ENCODE measurements around the gene RSRC2. TPM values are rescaled to one million over a fixed set of nuclear protein-coding genes. Genes with fewer than 3 reads are reported as not detected.

RSRC2 gene
- total RNA-seq, 1 experiment from 2014 or later: 64.9 TPM

DNA sequence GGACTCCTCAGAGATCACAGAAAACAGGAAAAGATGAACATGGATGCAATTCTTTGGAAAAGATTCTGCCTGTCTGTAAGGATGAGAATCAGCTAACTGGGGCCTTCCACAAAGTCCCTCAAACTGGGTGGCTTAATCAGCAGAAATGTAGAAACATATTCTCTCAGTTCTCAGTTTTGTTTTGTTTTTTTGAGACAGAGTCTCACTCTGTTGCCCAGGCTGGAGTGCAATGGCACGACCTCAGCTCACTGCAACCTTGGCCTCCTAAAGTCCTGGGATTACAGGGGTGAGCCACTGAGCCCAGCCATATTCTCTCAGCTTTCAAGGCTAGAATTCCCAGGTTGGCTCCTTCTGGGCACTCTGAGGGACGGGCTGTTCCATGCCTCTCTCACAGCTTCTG is 66.1 kb downstream of the RSRC2 start:
- H4K91ac ChIP-seq (ENCODE audit: insufficient read length, low read depth, low read length): no peak overlapping the region
- H2BK120ac ChIP-seq (ENCODE audit: low read depth, low read length, poor library complexity, severe bottlenecking): no peak overlapping the region
- no peak overlapping the region for H3K23ac ChIP-seq (ENCODE audit: insufficient read length, low read depth, low read length)
- no peak overlapping the region for H3K4me3 Mint-ChIP-seq
- H3K4me2 ChIP-seq (ENCODE audit: insufficient read depth, insufficient read length, low read length): no peak overlapping the region
- no peak overlapping the region for H2AK5ac ChIP-seq (ENCODE audit: insufficient read length, low read length)
- H3K56ac ChIP-seq (ENCODE audit: insufficient read length, low read depth, low read length): no peak overlapping the region
- no peak for DNase-seq
- H3K27ac ChIP-seq (ENCODE audit: insufficient read length, low read depth, low read length): no peak overlapping the region
- no peak overlapping the region for H4K5ac ChIP-seq (ENCODE audit: insufficient read length, low read depth, low read length)
- no peaks in the 10 kb centered on the region for H3K4me1 ChIP-seq (ENCODE audit: insufficient read depth, low read length)
- H3K9me3 ChIP-seq (ENCODE audit: control insufficient read depth, low read depth, low read length): no peaks in the 10 kb centered on the region
- no peak overlapping the region for H2BK15ac ChIP-seq (ENCODE audit: low read depth, low read length)
- H3K27me3 Mint-ChIP-seq (ENCODE audit: low read depth): no peaks in the 10 kb centered on the region; the same call in 1 of the 2 replicates
- H2AFZ ChIP-seq (ENCODE audit: low read length): no peak overlapping the region
- no CpG with 5 or more reads among the region's 2 CpGs for WGBS (ENCODE audit: extremely low coverage, insufficient read length, low lambda C conversion rate)
- H3K9me3 Mint-ChIP-seq: no peaks in the 10 kb centered on the region
- H3K27me3 ChIP-seq (ENCODE audit: insufficient read depth, low read length): no peaks in the 10 kb centered on the region
- TF ChIP-seq, protein P1, sequence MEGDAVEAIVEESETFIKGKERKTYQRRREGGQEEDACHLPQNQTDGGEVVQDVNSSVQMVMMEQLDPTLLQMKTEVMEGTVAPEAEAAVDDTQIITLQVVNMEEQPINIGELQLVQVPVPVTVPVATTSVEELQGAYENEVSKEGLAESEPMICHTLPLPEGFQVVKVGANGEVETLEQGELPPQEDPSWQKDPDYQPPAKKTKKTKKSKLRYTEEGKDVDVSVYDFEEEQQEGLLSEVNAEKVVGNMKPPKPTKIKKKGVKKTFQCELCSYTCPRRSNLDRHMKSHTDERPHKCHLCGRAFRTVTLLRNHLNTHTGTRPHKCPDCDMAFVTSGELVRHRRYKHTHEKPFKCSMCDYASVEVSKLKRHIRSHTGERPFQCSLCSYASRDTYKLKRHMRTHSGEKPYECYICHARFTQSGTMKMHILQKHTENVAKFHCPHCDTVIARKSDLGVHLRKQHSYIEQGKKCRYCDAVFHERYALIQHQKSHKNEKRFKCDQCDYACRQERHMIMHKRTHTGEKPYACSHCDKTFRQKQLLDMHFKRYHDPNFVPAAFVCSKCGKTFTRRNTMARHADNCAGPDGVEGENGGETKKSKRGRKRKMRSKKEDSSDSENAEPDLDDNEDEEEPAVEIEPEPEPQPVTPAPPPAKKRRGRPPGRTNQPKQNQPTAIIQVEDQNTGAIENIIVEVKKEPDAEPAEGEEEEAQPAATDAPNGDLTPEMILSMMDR (conservative IDR thresholded peaks at IDR 0.05): no peak
- H3K27ac Mint-ChIP-seq: no peak overlapping the region
- no peak overlapping the region for H4K8ac ChIP-seq (replicated peaks; ENCODE audit: insufficient read length, low read depth, low read length)
- H3K36me3 Mint-ChIP-seq (ENCODE audit: insufficient read depth in 1 of 3, low read depth in 3 of 3): no peaks in the 10 kb centered on the region
- H3K18ac ChIP-seq (ENCODE audit: insufficient read length, low read depth, low read length): no peak overlapping the region
- H3K23me2 ChIP-seq (ENCODE audit: insufficient read length, low read depth, low read length, poor library complexity, severe bottlenecking): no peaks in the 10 kb centered on the region
- H4K20me1 ChIP-seq (ENCODE audit: control insufficient read depth, insufficient read depth, insufficient read length): no peaks in the 10 kb centered on the region
- H3K79me1 ChIP-seq (ENCODE audit: insufficient read depth, low read depth, low read length, poor library complexity, severe bottlenecking): no peaks in the 10 kb centered on the region
- no peak overlapping the region for H3T11ph ChIP-seq (ENCODE audit: low read length)
- no peak overlapping the region for H3K9ac ChIP-seq (ENCODE audit: extremely low read depth, insufficient read length, low read length)
- no peaks in the 10 kb centered on the region for H3K4me1 Mint-ChIP-seq
- no peaks in the 10 kb centered on the region for H3K79me2 ChIP-seq (ENCODE audit: insufficient read depth, low read length)
- no peak overlapping the region for H3K4ac ChIP-seq (ENCODE audit: low read depth, low read length)
- H2BK5ac ChIP-seq (ENCODE audit: insufficient read length, low read length): no peak overlapping the region
- no peak overlapping the region for H3K14ac ChIP-seq (ENCODE audit: insufficient read depth, low read length)
- H2BK12ac ChIP-seq (ENCODE audit: insufficient read length, low read depth, low read length): no peak overlapping the region
- no peak overlapping the region for H2BK20ac ChIP-seq (ENCODE audit: low read depth, low read length, poor library complexity, severe bottlenecking)
